Loucy (cell line): Measurements from ENCODE around the gene C1orf94.
"Not testable (repeated sequence)": the region's sequence is repeated elsewhere in the genome, so short reads cannot be mapped to it uniquely, and the experiment has no call there.

Experiments
- H2AFZ ChIP-seq: fragments of 200-600 bp; sonication (generic); 2 replicates; pipeline ENCODE4 v1.6.0; 2016; ENCODE audit warnings: antibody characterized with exemption, mild to moderate bottlenecking, low read length, moderate library complexity
- H3F3A ChIP-seq: fragments of 200-600 bp; 2 replicates; pipeline ENCODE4 v1.6.0; 2016; ENCODE audit warnings: antibody characterized with exemption, low read depth, mild to moderate bottlenecking
- H3K27me3 ChIP-seq: fragments of 200-600 bp; sonication (generic); 2 replicates; pipeline ENCODE4 v1.6.1; 2014; ENCODE audit warnings: low read length, mild to moderate bottlenecking; ENCODE audit not compliant: insufficient read depth, poor library complexity, severe bottlenecking
- H3K36me3 ChIP-seq: fragments of 200-600 bp; sonication (generic); 2 replicates; pipeline ENCODE4 v1.6.1; 2016; ENCODE audit warnings: low read length; ENCODE audit not compliant: insufficient read depth
- H3K4me1 ChIP-seq: fragments of 200-600 bp; sonication (generic); 2 replicates; pipeline ENCODE4 v1.5.1; 2014; ENCODE audit warnings: low read length, mild to moderate bottlenecking; ENCODE audit not compliant: insufficient read depth, poor library complexity, severe bottlenecking
- H3K4me2 ChIP-seq: fragments of 200-600 bp; sonication (generic); 2 replicates; pipeline ENCODE4 v1.6.0; 2014; ENCODE audit warnings: antibody characterized with exemption, low read length, low read depth, mild to moderate bottlenecking; ENCODE audit not compliant: poor library complexity, severe bottlenecking
- H3K4me3 ChIP-seq: fragments of 200-600 bp; sonication (generic); 2 replicates; pipeline ENCODE4 v1.5.1; 2014; ENCODE audit warnings: low read length, mild to moderate bottlenecking, mixed read lengths; ENCODE audit not compliant: poor library complexity, severe bottlenecking
- H3K79me2 ChIP-seq: fragments of 200-600 bp; sonication (generic); 2 replicates; pipeline ENCODE4 v1.6.1; 2014; ENCODE audit warnings: low read length; ENCODE audit not compliant: insufficient read depth
- H3K9ac ChIP-seq: fragments of 200-600 bp; sonication (generic); 2 replicates; pipeline ENCODE4 v1.6.0; 2014; ENCODE audit warnings: mild to moderate bottlenecking, low read depth, low read length, moderate library complexity; ENCODE audit not compliant: poor library complexity, severe bottlenecking
- H3K9me2 ChIP-seq: fragments of 200-600 bp; sonication (generic); replicated peaks from 2 replicates; pipeline ENCODE4 v1.6.1; 2016; ENCODE audit warnings: low read depth, low read length, mixed read lengths
- H3K9me3 ChIP-seq: fragments of 200-600 bp; sonication (generic); 2 replicates; pipeline ENCODE4 v1.6.1; 2014; ENCODE audit warnings: mild to moderate bottlenecking, antibody characterized with exemption, low read length, low read depth; ENCODE audit not compliant: insufficient read depth
- H4K20me1 ChIP-seq: fragments of 200-600 bp; sonication (generic); 2 replicates; pipeline ENCODE4 v1.6.0; 2014; ENCODE audit warnings: antibody characterized with exemption, low read length, mild to moderate bottlenecking; ENCODE audit not compliant: insufficient read depth, poor library complexity, severe bottlenecking
- EZH2phosphoT487 ChIP-seq: fragments of 200-600 bp; IDR thresholded peaks from 2 replicates; pipeline ENCODE4 v1.6.1; 2018; ENCODE audit warnings: antibody characterized with exemption, mild to moderate bottlenecking, moderate library complexity, borderline replicate concordance
- TF ChIP-seq, protein P1 (sequence below): fragments of 200-600 bp; sonication (generic); conservative IDR thresholded peaks from 2 replicates; pipeline ENCODE4 v1.5.1; 2014; ENCODE audit warnings: mild to moderate bottlenecking, antibody characterized with exemption, low read length

The C1orf94 gene

DNA sequence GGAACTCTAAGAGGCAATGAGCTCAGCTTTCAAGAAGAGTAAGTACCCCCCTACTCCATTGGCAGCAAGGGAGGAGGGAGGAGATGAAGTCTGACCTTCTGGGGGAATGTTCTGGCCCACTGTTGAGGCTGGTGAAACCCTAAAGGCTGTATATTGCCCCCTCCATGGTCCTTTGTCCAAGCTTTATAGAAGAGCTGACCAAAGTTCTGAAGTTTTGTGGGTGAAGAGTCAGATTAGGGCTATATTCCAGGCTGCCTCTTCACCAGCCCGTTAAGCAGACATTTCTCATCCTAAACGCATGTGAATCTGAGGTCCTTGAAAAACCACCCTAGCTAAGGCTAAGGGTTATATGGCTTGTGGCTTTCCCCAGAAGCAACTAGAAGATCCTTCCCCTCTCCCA, 1.4 kb downstream of the C1orf94 start:
- Histone ChIP-seq H4K20me1 (no peaks in the 10 kb centered on the region), H3F3A (no peaks in the 10 kb centered on the region), H3K27me3 (no peaks in the 10 kb centered on the region), H3K9me2 (no peaks in the 10 kb centered on the region), H2AFZ (no peak overlapping the region), H3K9ac (no peak overlapping the region), H3K9me3 (no peaks in the 10 kb centered on the region), H3K4me3 (no peak overlapping the region), H3K4me2 (no peak overlapping the region), H3K4me1 (no peaks in the 10 kb centered on the region), H3K36me3 (no peaks in the 10 kb centered on the region), H3K79me2 (no peaks in the 10 kb centered on the region)
- TF ChIP-seq, protein P1, sequence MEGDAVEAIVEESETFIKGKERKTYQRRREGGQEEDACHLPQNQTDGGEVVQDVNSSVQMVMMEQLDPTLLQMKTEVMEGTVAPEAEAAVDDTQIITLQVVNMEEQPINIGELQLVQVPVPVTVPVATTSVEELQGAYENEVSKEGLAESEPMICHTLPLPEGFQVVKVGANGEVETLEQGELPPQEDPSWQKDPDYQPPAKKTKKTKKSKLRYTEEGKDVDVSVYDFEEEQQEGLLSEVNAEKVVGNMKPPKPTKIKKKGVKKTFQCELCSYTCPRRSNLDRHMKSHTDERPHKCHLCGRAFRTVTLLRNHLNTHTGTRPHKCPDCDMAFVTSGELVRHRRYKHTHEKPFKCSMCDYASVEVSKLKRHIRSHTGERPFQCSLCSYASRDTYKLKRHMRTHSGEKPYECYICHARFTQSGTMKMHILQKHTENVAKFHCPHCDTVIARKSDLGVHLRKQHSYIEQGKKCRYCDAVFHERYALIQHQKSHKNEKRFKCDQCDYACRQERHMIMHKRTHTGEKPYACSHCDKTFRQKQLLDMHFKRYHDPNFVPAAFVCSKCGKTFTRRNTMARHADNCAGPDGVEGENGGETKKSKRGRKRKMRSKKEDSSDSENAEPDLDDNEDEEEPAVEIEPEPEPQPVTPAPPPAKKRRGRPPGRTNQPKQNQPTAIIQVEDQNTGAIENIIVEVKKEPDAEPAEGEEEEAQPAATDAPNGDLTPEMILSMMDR: no peak

DNA sequence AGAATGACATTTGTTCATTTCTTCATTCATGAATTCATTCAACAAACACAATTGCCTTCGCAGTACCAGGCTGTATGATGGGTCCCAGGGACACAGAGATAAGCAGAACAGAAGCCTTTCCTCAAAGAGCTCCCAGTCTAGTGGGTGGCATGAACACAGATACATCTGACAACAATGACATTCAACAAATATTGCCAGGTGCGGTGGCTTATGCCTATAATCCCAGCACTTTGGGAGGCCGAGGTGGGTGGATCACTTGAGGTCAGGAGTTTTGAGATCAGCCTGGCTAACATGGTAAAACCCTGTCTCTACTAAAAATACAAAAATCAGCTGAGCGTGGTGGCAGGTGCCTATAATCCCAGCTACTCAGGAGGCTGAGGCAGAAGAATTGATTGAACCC, 6.7 kb downstream of the C1orf94 start:
- H3K9me3 ChIP-seq, H4K20me1 ChIP-seq, H3K4me2 ChIP-seq, H2AFZ ChIP-seq, H3F3A ChIP-seq, H3K36me3 ChIP-seq, H3K4me3 ChIP-seq, H3K9me2 ChIP-seq, H3K27me3 ChIP-seq, H3K79me2 ChIP-seq, H3K4me1 ChIP-seq, H3K9ac ChIP-seq: not testable (repeated sequence)

DNA sequence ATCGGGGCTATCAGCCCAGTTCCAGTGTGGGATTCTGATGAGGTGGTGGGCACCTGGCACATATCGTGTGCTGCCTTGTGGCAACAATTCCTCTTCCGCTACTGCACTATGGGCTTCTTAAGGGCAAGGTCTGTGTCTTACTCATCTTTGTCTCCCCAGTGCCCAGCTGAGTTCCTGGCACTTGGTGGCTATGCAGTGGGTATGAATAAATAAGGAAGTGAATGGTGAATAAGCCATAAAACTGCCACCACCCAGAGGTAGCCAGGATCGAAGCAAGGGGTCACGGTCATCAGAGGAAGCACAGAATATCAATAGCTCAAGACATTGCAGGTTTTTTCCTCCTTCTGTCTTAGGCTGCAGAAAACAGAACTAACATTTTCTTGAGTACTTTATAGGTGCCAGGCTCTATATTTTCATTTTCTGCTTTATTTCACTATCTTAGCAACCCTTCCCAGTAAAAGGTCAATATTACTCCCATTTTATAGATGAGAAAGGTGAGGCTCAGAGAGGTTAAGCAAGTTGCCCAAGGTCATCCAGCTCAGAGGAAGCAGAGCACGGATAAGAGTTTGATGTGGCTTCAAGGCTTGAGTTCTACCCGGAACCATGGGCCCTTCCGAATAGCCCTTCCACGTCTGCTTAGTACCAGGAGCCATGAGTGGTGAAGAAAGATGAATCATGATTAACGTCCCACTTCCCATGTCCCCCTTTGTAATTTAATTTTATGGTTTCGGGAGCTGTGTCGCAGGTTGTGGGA, 10.2 kb downstream of the C1orf94 start:
- no peaks in the 10 kb centered on the region for H3K79me2 ChIP-seq
- H3K4me1 ChIP-seq: no peaks in the 10 kb centered on the region
- H2AFZ ChIP-seq: no peak overlapping the region
- no peak overlapping the region for H3K4me2 ChIP-seq
- no peaks in the 10 kb centered on the region for H3K27me3 ChIP-seq
- no peak overlapping the region for H3K4me3 ChIP-seq
- no peaks in the 10 kb centered on the region for H3K36me3 ChIP-seq
- H3F3A ChIP-seq: no peaks in the 10 kb centered on the region
- no peak overlapping the region for H3K9ac ChIP-seq
- H4K20me1 ChIP-seq: no peaks in the 10 kb centered on the region
- H3K9me2 ChIP-seq: no peaks in the 10 kb centered on the region
- TF ChIP-seq, protein P1: no peak
- no peak for TF ChIP-seq EZH2phosphoT487
- no peaks in the 10 kb centered on the region for H3K9me3 ChIP-seq

DNA sequence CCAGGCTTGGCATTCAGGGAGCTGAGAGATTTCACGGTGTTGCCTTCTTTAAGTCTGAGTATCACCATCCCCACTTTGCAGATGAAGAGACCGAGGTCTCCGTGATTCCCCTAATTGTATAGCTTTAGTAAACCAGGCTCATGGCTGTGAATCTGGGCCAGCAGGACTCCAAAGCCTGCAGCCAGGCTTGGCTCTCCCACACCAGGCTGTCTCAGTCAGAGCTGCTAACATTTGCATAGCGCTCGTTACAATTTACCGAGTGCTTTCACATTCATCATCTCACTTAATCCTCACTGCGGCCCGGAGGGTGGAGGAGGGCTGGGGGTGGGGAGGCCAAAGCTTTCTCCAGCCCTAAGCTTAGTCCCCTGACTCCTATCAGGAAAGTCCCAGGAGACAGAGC, 11.7 kb downstream of the C1orf94 start:
- Histone ChIP-seq H4K20me1 (no peaks in the 10 kb centered on the region), H3K9me2 (no peaks in the 10 kb centered on the region), H3K36me3 (no peaks in the 10 kb centered on the region), H3K9ac (no peak overlapping the region), H3F3A (no peaks in the 10 kb centered on the region), H3K4me3 (no peak overlapping the region), H3K9me3 (no peaks in the 10 kb centered on the region), H3K4me2 (no peak overlapping the region), H2AFZ (no peak overlapping the region), H3K4me1 (no peaks in the 10 kb centered on the region), H3K79me2 (no peaks in the 10 kb centered on the region), H3K27me3 (no peaks in the 10 kb centered on the region)
- no peak for TF ChIP-seq EZH2phosphoT487
- TF ChIP-seq, protein P1: no peak
